GM10266 (cell line): ENCODE results near the gene ERCC6L2.

Experiments used
- DNase-seq: peaks from one replicate; pipeline ENCODE4 v3.0.0; 2012; ENCODE audit errors: extremely low spot score
- TF ChIP-seq, protein P1 (sequence below): IDR thresholded peaks from 2 replicates; pipeline ENCODE4 v1.5.1; 2012; ENCODE audit warnings: mild to moderate bottlenecking, low read depth; ENCODE audit not compliant: control insufficient read depth, insufficient read depth; ENCODE audit errors: missing control alignments

ERCC6L2 gene

GRCh38 chr9:95864852-95865580 is 10.5 kb upstream of the ERCC6L2 start:
- TF ChIP-seq, protein P1, sequence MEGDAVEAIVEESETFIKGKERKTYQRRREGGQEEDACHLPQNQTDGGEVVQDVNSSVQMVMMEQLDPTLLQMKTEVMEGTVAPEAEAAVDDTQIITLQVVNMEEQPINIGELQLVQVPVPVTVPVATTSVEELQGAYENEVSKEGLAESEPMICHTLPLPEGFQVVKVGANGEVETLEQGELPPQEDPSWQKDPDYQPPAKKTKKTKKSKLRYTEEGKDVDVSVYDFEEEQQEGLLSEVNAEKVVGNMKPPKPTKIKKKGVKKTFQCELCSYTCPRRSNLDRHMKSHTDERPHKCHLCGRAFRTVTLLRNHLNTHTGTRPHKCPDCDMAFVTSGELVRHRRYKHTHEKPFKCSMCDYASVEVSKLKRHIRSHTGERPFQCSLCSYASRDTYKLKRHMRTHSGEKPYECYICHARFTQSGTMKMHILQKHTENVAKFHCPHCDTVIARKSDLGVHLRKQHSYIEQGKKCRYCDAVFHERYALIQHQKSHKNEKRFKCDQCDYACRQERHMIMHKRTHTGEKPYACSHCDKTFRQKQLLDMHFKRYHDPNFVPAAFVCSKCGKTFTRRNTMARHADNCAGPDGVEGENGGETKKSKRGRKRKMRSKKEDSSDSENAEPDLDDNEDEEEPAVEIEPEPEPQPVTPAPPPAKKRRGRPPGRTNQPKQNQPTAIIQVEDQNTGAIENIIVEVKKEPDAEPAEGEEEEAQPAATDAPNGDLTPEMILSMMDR, result no peak
- no peak for DNase-seq

DNA sequence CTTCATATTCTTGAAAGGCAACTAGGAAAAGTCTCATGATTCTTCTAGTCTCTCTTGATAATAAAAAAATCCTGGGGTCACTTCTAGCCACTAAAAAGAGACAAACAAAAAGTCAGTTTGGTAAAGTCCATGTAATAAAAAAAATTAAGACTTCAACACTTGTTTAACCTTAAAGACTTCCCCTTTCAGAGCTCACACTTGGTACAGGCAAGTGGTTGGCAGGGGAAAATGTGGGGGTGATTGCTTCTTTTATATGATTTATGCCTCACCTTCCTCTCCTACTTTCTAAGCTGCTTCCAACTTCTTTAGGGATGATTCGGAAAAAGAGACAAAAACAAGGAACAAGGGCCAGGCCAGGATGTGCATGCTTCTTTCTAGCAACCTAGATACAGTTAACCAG is 5.1 kb upstream of the ERCC6L2 start:
- TF ChIP-seq, protein P1, result no peak
- DNase-seq, result no peak

- TF ChIP-seq, protein P1, result no peak
- no peak for DNase-seq
Observed at GRCh38 chr9:95870906-95871305, 4.6 kb upstream of the ERCC6L2 start.

DNA sequence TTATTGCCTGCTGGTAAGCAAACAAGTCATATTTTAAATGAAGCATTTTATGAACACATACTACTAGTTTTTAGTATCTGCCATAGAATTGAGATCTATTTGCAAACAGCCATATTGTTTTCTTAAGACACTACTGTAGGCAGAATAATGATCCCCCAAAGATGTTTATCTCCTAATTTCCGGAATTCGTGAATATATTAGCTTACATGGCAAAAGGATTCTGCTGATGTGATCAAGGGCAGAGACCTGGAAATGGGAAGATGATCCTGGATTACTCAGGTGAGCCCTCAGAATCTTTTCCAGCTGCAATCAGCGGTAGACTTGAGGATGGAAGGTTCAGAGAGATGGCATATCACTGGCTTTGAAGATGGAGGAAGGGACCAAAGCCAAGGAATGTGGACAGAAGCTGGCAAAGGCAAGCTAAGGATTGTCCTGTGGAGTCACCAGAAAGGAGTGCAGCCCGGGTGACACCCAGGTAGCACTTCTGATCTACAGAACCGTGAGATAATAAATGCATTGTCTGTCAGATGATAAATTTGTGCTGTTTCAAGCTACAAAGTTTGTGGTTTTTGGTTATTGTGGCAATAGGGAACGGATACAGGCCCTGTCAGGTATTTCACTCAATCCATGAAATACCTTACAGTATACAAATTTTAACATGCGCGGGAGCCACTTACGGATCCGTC is 1.0 kb upstream of the ERCC6L2 start:
- no peak for DNase-seq
- TF ChIP-seq, protein P1, result no peak

GRCh38 chr9:95874989-95875304 is 544 bp upstream of the ERCC6L2 start:
- peak; percentile 30 for DNase-seq
- TF ChIP-seq, protein P1, result no peak

- DNase-seq, result no peak
- TF ChIP-seq, protein P1, result no peak
Observed at GRCh38 chr9:95876138-95876444, 600 bp downstream of the ERCC6L2 start.

- DNase-seq, result no peak
- TF ChIP-seq, protein P1, result no peak
Observed at GRCh38 chr9:95876595-95876994, 1.1 kb downstream of the ERCC6L2 start.
